ENCODE data around the gene TBC1D22B. TPM values are rescaled to one million over a fixed set of nuclear protein-coding genes. Genes with fewer than 3 reads are reported as not detected.

Gene TBC1D22B
- total and polyA plus RNA-seq, 2 of the 13 experiments (the other 11 are each of a cell fraction or from before 2014, with no cell fraction given), result 9.7 to 12.9 TPM

DNA sequence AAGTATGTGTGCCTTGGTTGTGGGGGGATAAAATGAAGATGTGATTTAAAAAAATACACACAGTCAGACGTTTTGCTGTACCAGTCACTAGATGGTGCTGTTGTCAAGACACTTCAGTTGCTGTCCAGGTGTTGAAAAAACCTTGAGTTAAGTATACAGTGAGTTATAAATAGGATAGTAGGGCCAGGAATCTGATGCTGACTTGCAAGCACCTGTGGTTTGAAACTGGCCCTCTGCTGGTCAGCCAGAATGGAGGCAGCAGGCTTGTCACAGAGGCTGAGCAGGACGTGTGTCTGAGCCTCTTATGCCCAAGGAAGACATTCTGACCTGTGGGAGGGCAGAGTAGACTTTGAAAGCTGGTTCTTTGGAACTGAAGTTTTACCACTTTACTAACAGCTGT, 124.0 kb downstream of the TBC1D22B start (continued):
- TF ChIP-seq, protein P1, sequence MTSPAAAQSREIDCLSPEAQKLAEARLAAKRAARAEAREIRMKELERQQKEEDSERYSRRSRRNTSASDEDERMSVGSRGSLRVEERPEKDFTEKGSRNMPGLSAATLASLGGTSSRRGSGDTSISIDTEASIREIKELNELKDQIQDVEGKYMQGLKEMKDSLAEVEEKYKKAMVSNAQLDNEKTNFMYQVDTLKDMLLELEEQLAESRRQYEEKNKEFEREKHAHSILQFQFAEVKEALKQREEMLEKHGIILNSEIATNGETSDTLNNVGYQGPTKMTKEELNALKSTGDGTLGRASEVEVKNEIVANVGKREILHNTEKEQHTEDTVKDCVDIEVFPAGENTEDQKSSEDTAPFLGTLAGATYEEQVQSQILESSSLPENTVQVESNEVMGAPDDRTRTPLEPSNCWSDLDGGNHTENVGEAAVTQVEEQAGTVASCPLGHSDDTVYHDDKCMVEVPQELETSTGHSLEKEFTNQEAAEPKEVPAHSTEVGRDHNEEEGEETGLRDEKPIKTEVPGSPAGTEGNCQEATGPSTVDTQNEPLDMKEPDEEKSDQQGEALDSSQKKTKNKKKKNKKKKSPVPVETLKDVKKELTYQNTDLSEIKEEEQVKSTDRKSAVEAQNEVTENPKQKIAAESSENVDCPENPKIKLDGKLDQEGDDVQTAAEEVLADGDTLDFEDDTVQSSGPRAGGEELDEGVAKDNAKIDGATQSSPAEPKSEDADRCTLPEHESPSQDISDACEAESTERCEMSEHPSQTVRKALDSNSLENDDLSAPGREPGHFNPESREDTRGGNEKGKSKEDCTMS (CRISPR knock-in tag; conservative IDR thresholded peaks at IDR 0.05), result no peak
- TF ChIP-seq, protein P2, sequence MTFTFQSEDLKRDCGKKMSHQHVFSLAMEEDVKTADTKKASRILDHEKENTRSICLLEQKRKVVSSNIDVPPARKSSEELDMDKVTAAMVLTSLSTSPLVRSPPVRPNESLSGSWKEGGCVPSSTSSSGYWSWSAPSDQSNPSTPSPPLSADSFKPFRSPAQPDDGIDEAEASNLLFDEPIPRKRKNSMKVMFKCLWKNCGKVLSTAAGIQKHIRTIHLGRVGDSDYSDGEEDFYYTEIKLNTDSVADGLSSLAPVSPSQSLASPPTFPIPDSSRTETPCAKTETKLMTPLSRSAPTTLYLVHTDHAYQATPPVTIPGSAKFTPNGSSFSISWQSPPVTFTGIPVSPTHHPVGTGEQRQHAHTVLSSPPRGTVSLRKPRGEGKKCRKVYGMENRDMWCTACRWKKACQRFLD (CRISPR knock-in tag; IDR thresholded peaks at IDR 0.05; ENCODE audit: borderline replicate concordance), result no peak
- TF ChIP-seq KLF9 (CRISPR knock-in tag; IDR thresholded peaks at IDR 0.05; ENCODE audit: low read depth), result no peak
- no peak for TF ChIP-seq ZFYVE20 (CRISPR knock-in tag; IDR thresholded peaks at IDR 0.05; ENCODE audit: borderline replicate concordance, low read depth)
- no peak for TF ChIP-seq ZNF143 (CRISPR knock-in tag; IDR thresholded peaks at IDR 0.05)
- TF ChIP-seq, protein P3, sequence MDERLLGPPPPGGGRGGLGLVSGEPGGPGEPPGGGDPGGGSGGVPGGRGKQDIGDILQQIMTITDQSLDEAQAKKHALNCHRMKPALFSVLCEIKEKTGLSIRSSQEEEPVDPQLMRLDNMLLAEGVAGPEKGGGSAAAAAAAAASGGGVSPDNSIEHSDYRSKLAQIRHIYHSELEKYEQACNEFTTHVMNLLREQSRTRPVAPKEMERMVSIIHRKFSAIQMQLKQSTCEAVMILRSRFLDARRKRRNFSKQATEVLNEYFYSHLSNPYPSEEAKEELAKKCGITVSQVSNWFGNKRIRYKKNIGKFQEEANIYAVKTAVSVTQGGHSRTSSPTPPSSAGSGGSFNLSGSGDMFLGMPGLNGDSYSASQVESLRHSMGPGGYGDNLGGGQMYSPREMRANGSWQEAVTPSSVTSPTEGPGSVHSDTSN (CRISPR knock-in tag; IDR thresholded peaks at IDR 0.05), result no peak
- TF ChIP-seq RXRA (CRISPR knock-in tag; IDR thresholded peaks at IDR 0.05), result no peak
- TF ChIP-seq, protein P4, sequence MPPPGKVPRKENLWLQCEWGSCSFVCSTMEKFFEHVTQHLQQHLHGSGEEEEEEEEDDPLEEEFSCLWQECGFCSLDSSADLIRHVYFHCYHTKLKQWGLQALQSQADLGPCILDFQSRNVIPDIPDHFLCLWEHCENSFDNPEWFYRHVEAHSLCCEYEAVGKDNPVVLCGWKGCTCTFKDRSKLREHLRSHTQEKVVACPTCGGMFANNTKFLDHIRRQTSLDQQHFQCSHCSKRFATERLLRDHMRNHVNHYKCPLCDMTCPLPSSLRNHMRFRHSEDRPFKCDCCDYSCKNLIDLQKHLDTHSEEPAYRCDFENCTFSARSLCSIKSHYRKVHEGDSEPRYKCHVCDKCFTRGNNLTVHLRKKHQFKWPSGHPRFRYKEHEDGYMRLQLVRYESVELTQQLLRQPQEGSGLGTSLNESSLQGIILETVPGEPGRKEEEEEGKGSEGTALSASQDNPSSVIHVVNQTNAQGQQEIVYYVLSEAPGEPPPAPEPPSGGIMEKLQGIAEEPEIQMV (CRISPR knock-in tag; IDR thresholded peaks at IDR 0.05; ENCODE audit: low read depth), result no peak
- TF ChIP-seq, protein P5, sequence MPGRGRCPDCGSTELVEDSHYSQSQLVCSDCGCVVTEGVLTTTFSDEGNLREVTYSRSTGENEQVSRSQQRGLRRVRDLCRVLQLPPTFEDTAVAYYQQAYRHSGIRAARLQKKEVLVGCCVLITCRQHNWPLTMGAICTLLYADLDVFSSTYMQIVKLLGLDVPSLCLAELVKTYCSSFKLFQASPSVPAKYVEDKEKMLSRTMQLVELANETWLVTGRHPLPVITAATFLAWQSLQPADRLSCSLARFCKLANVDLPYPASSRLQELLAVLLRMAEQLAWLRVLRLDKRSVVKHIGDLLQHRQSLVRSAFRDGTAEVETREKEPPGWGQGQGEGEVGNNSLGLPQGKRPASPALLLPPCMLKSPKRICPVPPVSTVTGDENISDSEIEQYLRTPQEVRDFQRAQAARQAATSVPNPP (CRISPR knock-in tag; IDR thresholded peaks at IDR 0.05), result no peak
- no peak for TF ChIP-seq RFXAP (CRISPR knock-in tag; IDR thresholded peaks at IDR 0.05; ENCODE audit: borderline replicate concordance)
- TF ChIP-seq FOXP1 (IDR thresholded peaks at IDR 0.05), result no peak
- TF ChIP-seq FOXP1 (CRISPR knock-in tag; IDR thresholded peaks at IDR 0.05), result no peak
- no peak for TF ChIP-seq HNRNPK (IDR thresholded peaks at IDR 0.05; ENCODE audit: low read depth, low read length, poor library complexity, severe bottlenecking)
- TF ChIP-seq, protein P6, sequence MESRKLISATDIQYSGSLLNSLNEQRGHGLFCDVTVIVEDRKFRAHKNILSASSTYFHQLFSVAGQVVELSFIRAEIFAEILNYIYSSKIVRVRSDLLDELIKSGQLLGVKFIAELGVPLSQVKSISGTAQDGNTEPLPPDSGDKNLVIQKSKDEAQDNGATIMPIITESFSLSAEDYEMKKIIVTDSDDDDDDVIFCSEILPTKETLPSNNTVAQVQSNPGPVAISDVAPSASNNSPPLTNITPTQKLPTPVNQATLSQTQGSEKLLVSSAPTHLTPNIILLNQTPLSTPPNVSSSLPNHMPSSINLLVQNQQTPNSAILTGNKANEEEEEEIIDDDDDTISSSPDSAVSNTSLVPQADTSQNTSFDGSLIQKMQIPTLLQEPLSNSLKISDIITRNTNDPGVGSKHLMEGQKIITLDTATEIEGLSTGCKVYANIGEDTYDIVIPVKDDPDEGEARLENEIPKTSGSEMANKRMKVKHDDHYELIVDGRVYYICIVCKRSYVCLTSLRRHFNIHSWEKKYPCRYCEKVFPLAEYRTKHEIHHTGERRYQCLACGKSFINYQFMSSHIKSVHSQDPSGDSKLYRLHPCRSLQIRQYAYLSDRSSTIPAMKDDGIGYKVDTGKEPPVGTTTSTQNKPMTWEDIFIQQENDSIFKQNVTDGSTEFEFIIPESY (CRISPR knock-in tag; IDR thresholded peaks at IDR 0.05), result 0 out of 2 replicates have a peak, but pooled peaks have one; percentile 25
- TF ChIP-seq TCF7 (IDR thresholded peaks at IDR 0.05; ENCODE audit: low read depth), result no peak
- TF ChIP-seq NFYB (CRISPR knock-in tag; IDR thresholded peaks at IDR 0.05), result no peak
- no peak for TF ChIP-seq ZNF614 (CRISPR knock-in tag; IDR thresholded peaks at IDR 0.05; ENCODE audit: borderline replicate concordance)
- TF ChIP-seq ZNF367 (CRISPR knock-in tag; IDR thresholded peaks at IDR 0.05; ENCODE audit: borderline replicate concordance), result no peak
- TF ChIP-seq KLF13 (CRISPR knock-in tag; IDR thresholded peaks at IDR 0.05), result no peak

Measured in HepG2 (cell line).